GM12801 (cell line): Measurements from ENCODE around the gene SOX5.

ENCODE experiments used
- TF ChIP-seq, protein P1 (sequence below): IDR thresholded peaks from one replicate; pipeline ENCODE4 v1.5.1; 2011; ENCODE audit warnings: control low read depth; ENCODE audit not compliant: insufficient read length; ENCODE audit errors: extremely low read depth

SOX5 gene

DNA sequence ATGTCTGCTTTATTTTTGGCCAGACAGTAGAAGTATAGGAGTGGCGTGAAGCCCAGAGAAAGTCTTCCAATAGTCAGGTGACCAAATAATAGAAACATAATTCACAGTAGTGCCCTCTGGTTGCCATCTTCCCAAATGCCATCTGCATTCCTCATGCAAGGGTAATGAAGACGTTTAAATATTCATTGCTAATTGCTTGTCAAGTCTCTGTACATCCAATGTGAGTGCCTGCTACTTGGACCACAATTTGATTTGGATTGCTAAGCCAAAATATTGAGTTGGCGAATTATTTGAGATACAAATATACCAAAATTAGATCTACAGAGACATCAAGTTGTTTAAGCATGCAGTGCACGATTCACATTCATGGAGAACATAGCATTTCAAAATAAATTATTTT lies 402.7 kb downstream of the SOX5 start:
- TF ChIP-seq, protein P1, sequence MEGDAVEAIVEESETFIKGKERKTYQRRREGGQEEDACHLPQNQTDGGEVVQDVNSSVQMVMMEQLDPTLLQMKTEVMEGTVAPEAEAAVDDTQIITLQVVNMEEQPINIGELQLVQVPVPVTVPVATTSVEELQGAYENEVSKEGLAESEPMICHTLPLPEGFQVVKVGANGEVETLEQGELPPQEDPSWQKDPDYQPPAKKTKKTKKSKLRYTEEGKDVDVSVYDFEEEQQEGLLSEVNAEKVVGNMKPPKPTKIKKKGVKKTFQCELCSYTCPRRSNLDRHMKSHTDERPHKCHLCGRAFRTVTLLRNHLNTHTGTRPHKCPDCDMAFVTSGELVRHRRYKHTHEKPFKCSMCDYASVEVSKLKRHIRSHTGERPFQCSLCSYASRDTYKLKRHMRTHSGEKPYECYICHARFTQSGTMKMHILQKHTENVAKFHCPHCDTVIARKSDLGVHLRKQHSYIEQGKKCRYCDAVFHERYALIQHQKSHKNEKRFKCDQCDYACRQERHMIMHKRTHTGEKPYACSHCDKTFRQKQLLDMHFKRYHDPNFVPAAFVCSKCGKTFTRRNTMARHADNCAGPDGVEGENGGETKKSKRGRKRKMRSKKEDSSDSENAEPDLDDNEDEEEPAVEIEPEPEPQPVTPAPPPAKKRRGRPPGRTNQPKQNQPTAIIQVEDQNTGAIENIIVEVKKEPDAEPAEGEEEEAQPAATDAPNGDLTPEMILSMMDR: no peak

DNA sequence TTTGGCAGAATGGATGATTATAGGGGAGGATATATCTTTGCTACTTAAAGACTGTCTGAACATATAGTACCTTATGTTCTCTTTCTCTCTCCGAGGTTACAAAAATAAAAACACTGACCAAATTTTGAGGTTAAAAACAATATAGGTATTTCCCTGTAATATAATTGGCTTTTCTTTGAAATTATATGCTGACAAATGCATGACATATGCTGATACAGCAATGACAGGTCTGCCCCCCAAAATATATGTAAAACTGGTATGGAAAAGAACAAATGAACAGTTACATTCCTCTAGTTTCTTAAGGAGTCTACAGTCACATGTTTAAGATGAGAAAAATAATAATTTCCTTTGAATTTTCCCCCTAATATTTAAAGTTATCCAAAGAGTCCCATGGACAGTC lies 405.7 kb downstream of the SOX5 start:
- TF ChIP-seq, protein P1: no peak

DNA sequence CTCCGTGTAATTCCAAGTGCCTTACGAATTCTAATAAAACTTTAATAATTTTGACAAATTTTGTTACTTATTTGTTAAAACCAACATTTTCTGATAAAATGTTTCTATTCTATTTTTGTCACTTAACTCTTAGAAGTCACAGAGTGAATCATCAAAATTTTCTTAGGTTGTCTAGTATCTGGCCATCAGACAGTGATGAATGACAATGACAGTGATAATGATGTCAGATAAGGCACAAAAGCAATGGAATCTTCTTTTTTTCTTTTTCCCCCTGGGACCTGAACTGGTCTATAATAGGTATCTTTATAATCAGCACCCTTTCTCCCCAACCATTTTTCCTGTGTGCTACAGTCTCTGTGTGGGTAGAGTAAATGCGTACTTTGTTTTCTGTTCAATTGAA lies 407.3 kb downstream of the SOX5 start:
- TF ChIP-seq, protein P1: no peak

DNA sequence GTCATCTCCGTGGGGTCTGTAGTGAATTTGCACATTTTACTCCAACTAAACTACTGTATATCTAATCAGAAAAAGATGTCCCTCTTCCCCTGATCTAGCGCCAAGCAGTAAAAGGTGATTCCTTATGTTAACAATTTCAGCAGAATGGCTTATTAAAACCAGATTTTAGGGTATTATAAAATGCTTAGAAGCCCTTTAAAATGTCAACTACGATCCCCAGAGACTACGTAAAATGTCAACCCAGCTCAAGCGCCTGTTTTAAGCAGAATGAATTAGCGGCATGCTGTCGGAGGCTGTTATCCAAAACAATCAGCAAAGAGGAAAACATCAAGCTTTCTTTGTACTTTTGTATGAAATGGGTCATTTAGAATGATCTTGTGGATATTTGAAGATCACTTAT lies 408.9 kb downstream of the SOX5 start:
- TF ChIP-seq, protein P1: no peak

DNA sequence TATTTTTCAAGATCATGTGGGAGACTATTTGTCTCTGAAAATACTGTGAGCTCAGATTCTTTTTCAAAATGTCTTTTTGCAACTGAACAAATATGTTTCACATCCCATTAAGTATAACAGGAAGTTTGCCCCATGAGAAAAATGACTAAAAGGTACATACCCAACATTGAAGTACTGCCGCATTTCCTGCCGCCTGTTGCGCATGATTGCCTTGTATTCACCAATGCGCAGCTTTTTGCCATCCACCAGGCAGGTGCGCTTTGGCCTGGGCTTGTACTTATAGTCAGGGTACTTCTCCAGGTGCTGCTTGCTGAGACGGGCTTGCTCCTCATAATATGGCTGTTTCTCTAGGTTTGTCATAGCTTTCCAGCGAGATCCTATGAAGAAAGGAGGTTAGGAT lies 413.2 kb downstream of the SOX5 start:
- TF ChIP-seq, protein P1: no peak

DNA sequence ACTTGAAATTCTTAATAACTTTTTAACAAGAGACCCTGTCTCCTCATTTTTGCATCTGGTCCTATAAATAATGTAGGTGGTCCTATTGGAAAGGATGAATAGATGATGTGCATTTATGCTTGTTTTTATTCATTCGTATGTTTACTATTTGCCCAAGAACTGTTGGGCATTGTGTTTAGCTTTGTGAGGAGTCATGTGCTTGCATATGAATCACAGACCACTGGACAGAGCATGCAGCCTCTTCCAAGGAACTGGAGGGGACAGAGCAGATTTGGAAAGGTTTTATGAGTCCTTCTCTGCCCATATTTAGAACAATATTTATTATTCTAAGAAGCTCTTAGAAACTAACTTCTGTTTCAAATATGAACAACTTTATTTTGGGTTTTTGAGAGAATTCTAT lies 414.0 kb downstream of the SOX5 start:
- TF ChIP-seq, protein P1: no peak

DNA sequence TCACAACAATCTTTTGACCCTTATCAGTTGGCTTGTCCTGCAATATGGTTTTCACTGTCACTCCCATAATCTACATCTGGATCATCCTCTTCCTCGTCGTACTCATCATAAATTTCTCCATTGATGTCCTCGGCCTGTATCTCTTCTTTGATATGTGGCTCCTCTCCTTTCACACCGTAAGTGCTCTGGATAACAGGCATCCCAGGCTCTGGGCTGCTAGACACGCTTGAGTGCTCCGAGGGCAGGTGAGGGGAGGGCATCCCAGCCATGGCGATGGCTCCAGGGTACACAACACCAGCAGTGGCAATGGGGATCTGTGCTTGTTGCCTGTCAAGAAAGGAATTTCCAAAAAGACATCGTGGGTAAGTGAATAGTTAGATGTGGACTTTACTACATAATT lies 415.3 kb downstream of the SOX5 start:
- TF ChIP-seq, protein P1: no peak

DNA sequence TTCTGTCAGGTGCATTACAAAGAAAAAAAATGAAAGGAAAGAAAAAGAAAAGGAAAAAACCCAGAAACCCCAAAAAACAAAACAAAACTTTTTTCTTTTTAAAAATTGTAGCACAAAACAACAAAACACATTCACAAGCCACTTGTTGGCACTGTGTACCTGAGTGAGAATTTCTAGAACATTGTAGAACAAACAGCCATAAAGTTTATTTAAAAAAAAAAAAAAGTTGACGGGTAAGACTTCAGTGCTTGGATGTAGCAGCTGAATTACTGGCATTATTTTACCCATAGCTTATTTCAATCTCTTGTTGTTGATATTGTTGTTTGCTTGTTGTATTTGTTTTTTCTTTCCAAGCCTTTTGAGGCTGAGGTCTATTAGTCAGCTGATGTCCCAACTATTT lies 415.8 kb downstream of the SOX5 start:
- TF ChIP-seq, protein P1: no peak
